DMS114 treated with DMSO at 0.1 percent for 48 hours (cell line): ENCODE measurements around the gene TNFRSF12A.
A peak's percentile ranks its signal among the peaks of the same experiment; 100 is the strongest.

ENCODE experiments used
- DNase-seq: peaks from one replicate; lab custom pipeline; 2025; ENCODE audit not compliant: unreplicated experiment; lab: John Stamatoyannopoulos, UW

TNFRSF12A gene

GRCh38 chr16:2985893-2986355 lies 34.2 kb upstream of the TNFRSF12A start:
- DNase-seq, result no peak

- DNase-seq, result no peak
Observed at GRCh38 chr16:2986623-2987188, 33.5 kb upstream of the TNFRSF12A start.

- DNase-seq, result no peak
Observed at GRCh38 chr16:2987286-2987685, 32.9 kb upstream of the TNFRSF12A start.

GRCh38 chr16:2987833-2988232 lies 32.3 kb upstream of the TNFRSF12A start:
- DNase-seq, result no peak

GRCh38 chr16:2988590-2989099 lies 31.5 kb upstream of the TNFRSF12A start:
- DNase-seq, result no peak

GRCh38 chr16:2990891-2991290 lies 29.3 kb upstream of the TNFRSF12A start:
- DNase-seq, result no peak

- no peak for DNase-seq
Observed at GRCh38 chr16:2991566-2992261, 28.5 kb upstream of the TNFRSF12A start.

- no peak for DNase-seq
Observed at GRCh38 chr16:2992383-2993081, 27.6 kb upstream of the TNFRSF12A start.

- no peak for DNase-seq
Observed at GRCh38 chr16:2996298-2996697, 23.9 kb upstream of the TNFRSF12A start.

GRCh38 chr16:2999929-3000328 lies 20.2 kb upstream of the TNFRSF12A start:
- DNase-seq, result no peak

- DNase-seq, result no peak
Observed at GRCh38 chr16:3000540-3000939, 19.6 kb upstream of the TNFRSF12A start.

GRCh38 chr16:3001316-3001715 lies 18.9 kb upstream of the TNFRSF12A start:
- DNase-seq, result no peak

GRCh38 chr16:3003582-3004270 lies 16.4 kb upstream of the TNFRSF12A start:
- DNase-seq, result peak; percentile 94

- no peak for DNase-seq
Observed at GRCh38 chr16:3004319-3004718, 15.8 kb upstream of the TNFRSF12A start.

- no peak for DNase-seq
Observed at GRCh38 chr16:3004781-3005284, 15.3 kb upstream of the TNFRSF12A start.

- DNase-seq, result no peak
Observed at GRCh38 chr16:3007059-3007956, 12.9 kb upstream of the TNFRSF12A start.

- no peak for DNase-seq
Observed at GRCh38 chr16:3007957-3008689, 12.0 kb upstream of the TNFRSF12A start.

- DNase-seq, result no peak
Observed at GRCh38 chr16:3008690-3009037, 11.5 kb upstream of the TNFRSF12A start.

GRCh38 chr16:3009568-3010390 lies 10.4 kb upstream of the TNFRSF12A start:
- no peak for DNase-seq
